DND-41 (cell line): Measurements from ENCODE around the gene ATP11B.

ENCODE experiments used
- CTCF ChIP-seq: IDR thresholded peaks from 2 replicates; pipeline ENCODE4 v1.5.1; 2012; ENCODE audit warnings: borderline replicate concordance, low read length, moderate library complexity, mild to moderate bottlenecking; ENCODE audit not compliant: poor library complexity, severe bottlenecking; ENCODE audit errors: extremely low read depth
- EZH2 ChIP-seq: IDR thresholded peaks from 3 replicates; pipeline ENCODE4 v1.6.1; 2012; ENCODE audit warnings: borderline replicate concordance, low read depth, mild to moderate bottlenecking, moderate library complexity, low read length, inconsistent platforms; ENCODE audit not compliant: severe bottlenecking

GRCh38 chr3:182908471-182908870 is 115.2 kb downstream of the ATP11B start:
- no peak for TF ChIP-seq CTCF
- TF ChIP-seq EZH2 = no peak
